WTC11 (cell line): ENCODE data around the gene DSG3. TPM values are rescaled to one million over a fixed set of nuclear protein-coding genes. Genes with fewer than 3 reads are reported as not detected.

Source experiments
- ATAC-seq: fragments of 200-7000 bp; cut with Tn5 transposase; 2 replicates; pipeline ENCODE4 v1.10.0; 2021; ENCODE audit warnings: mild to moderate bottlenecking, moderate library complexity
- CTCF ChIA-PET: fragments of 300-600 bp; sonication (Branson Sonifier 250); formaldehyde crosslinking; loops from one replicate; lab custom pipeline; 2021; ENCODE audit warnings: antibody characterized with exemption; lab: Charles Lee
- POLR2A ChIA-PET: fragments of 350-600 bp; sonication (Branson Sonifier 250); formaldehyde crosslinking; loops from one replicate; lab custom pipeline; 2021; ENCODE audit warnings: antibody characterized with exemption; lab: Charles Lee
- DNase-seq: peaks from one replicate; pipeline ENCODE4 v3.0.0; 2021; ENCODE audit warnings: low spot score
- H3K27ac Mint-ChIP-seq: 2 replicates; pipeline ENCODE4 v1.8.0; 2021; ENCODE audit warnings: mixed read lengths
- H3K27me3 Mint-ChIP-seq: 2 replicates; pipeline ENCODE4 v1.8.0; 2021; ENCODE audit warnings: low read depth, mild to moderate bottlenecking, moderate library complexity, mixed read lengths
- H3K36me3 Mint-ChIP-seq: 2 replicates; pipeline ENCODE4 v1.8.0; 2021; ENCODE audit warnings: mixed read lengths
- H3K4me1 Mint-ChIP-seq: 2 replicates; pipeline ENCODE4 v1.8.0; 2022; ENCODE audit warnings: mixed read lengths
- H3K4me3 Mint-ChIP-seq: 2 replicates; pipeline ENCODE4 v1.8.0; 2021; ENCODE audit warnings: mild to moderate bottlenecking, moderate library complexity, mixed read lengths
- H3K9me3 Mint-ChIP-seq: 2 replicates; pipeline ENCODE4 v1.8.0; 2021; ENCODE audit warnings: mixed read lengths
- CREM ChIP-seq: sonication (generic); formaldehyde crosslinking; IDR thresholded peaks from 2 replicates; pipeline ENCODE4 v1.8.1; 2022; ENCODE audit warnings: mild to moderate bottlenecking, missing genetic modification reagents, moderate library complexity
- E2F1 ChIP-seq: sonication (generic); formaldehyde crosslinking; IDR thresholded peaks from 2 replicates; pipeline ENCODE4 v1.8.0; 2022; ENCODE audit warnings: mild to moderate bottlenecking, missing genetic modification reagents
- ELF4 ChIP-seq: sonication (generic); formaldehyde crosslinking; IDR thresholded peaks from 2 replicates; pipeline ENCODE4 v1.8.1; 2022; ENCODE audit warnings: low read depth, mild to moderate bottlenecking, moderate library complexity, missing genetic modification reagents
- ERG ChIP-seq: fragments of 250-450 bp; sonication (Bioruptor Pico); IDR thresholded peaks from 2 replicates; pipeline ENCODE4 v1.8.0; 2021; ENCODE audit warnings: mild to moderate bottlenecking
- ETV6 ChIP-seq: sonication (generic); formaldehyde crosslinking; IDR thresholded peaks from 2 replicates; pipeline ENCODE4 v1.8.1; 2022; ENCODE audit warnings: mild to moderate bottlenecking, missing genetic modification reagents
- GABPB1 ChIP-seq: sonication (generic); formaldehyde crosslinking; IDR thresholded peaks from 2 replicates; pipeline ENCODE4 v1.8.1; 2023; ENCODE audit warnings: mild to moderate bottlenecking, missing genetic modification reagents
- GTF2I ChIP-seq: fragments of 250-450 bp; sonication (Bioruptor Pico); conservative IDR thresholded peaks from 2 replicates; pipeline ENCODE4 v1.4.0; 2021; ENCODE audit warnings: mild to moderate bottlenecking
- HMGA2 ChIP-seq: fragments of 250-450 bp; sonication (Bioruptor Pico); IDR thresholded peaks from 2 replicates; pipeline ENCODE4 v1.4.0; 2021; ENCODE audit warnings: mild to moderate bottlenecking, moderate library complexity
- MXD4 ChIP-seq: fragments of 250-450 bp; sonication (Bioruptor Pico); IDR thresholded peaks from 2 replicates; pipeline ENCODE4 v1.8.0; 2021; ENCODE audit warnings: mild to moderate bottlenecking, moderate library complexity, borderline replicate concordance
- NR1H2 ChIP-seq: sonication (generic); formaldehyde crosslinking; IDR thresholded peaks from 2 replicates; pipeline ENCODE4 v1.9.0; 2021; ENCODE audit warnings: mild to moderate bottlenecking, moderate library complexity, missing genetic modification reagents
- NR2C2 ChIP-seq: sonication (generic); formaldehyde crosslinking; IDR thresholded peaks from 2 replicates; pipeline ENCODE4 v1.8.0; 2022; ENCODE audit warnings: mild to moderate bottlenecking, missing genetic modification reagents
- PREB ChIP-seq: sonication (generic); formaldehyde crosslinking; IDR thresholded peaks from 2 replicates; pipeline ENCODE4 v1.8.1; 2022; ENCODE audit warnings: mild to moderate bottlenecking, missing genetic modification reagents, moderate library complexity, borderline replicate concordance
- SP1 ChIP-seq: sonication (generic); formaldehyde crosslinking; conservative IDR thresholded peaks from 2 replicates; pipeline ENCODE4 v1.8.1; 2022; ENCODE audit warnings: missing genetic modification reagents
- TEAD1 ChIP-seq: sonication (generic); formaldehyde crosslinking; IDR thresholded peaks from 2 replicates; pipeline ENCODE4 v1.8.0; 2022; ENCODE audit warnings: mild to moderate bottlenecking, missing genetic modification reagents
- ZBTB21 ChIP-seq: sonication (generic); formaldehyde crosslinking; IDR thresholded peaks from 2 replicates; pipeline ENCODE4 v1.8.1; 2023; ENCODE audit warnings: mild to moderate bottlenecking, missing genetic modification reagents, borderline replicate concordance
- ZNF232 ChIP-seq: sonication (generic); formaldehyde crosslinking; IDR thresholded peaks from 2 replicates; pipeline ENCODE4 v1.8.0; 2022; ENCODE audit warnings: mild to moderate bottlenecking, missing genetic modification reagents
- ZNF263 ChIP-seq: sonication (generic); formaldehyde crosslinking; IDR thresholded peaks from 2 replicates; pipeline ENCODE4 v1.8.1; 2022; ENCODE audit warnings: low read depth, mild to moderate bottlenecking, moderate library complexity, missing genetic modification reagents
- ZNF425 ChIP-seq: fragments of 250-450 bp; sonication (Bioruptor Pico); conservative IDR thresholded peaks from 2 replicates; pipeline ENCODE4 v1.9.0; 2021; ENCODE audit warnings: mild to moderate bottlenecking
- total RNA-seq: library from RNA; stranded (reverse); gene quantifications from 3 replicates; pipeline ENCODE4 v1.2.3, GENCODE V29; 2021
- TF ChIP-seq, protein P1 (sequence below): sonication (generic); formaldehyde crosslinking; IDR thresholded peaks from 2 replicates; pipeline ENCODE4 v1.8.0; 2023; ENCODE audit warnings: missing genetic modification reagents
- TF ChIP-seq, protein P2 (sequence below): sonication (generic); formaldehyde crosslinking; IDR thresholded peaks from 2 replicates; pipeline ENCODE4 v1.8.0; 2022; ENCODE audit warnings: missing genetic modification reagents
- TF ChIP-seq, protein P3 (sequence below): sonication (generic); formaldehyde crosslinking; IDR thresholded peaks from 2 replicates; pipeline ENCODE4 v1.8.0; 2022; ENCODE audit warnings: mild to moderate bottlenecking, missing genetic modification reagents

The DSG3 gene
- total RNA-seq, 1 experiment from 2014 or later: 0.04 TPM

GRCh38 chr18:31426871-31427406 is 20.6 kb upstream of the DSG3 start:
- H3K27me3 Mint-ChIP-seq: no peaks in the 10 kb centered on the region; the same call in 1 of the 2 replicates
- DNase-seq (no peak), ATAC-seq (no peak)
- H3K27ac Mint-ChIP-seq: no peak overlapping the region
- TF ChIP-seq CREM (CRISPR knock-in tag) (no peak), ZBTB21 (no peak)
- H3K9me3 Mint-ChIP-seq: peaks cover 5% of the 10 kb centered on the region; the same call in 1 of the 2 replicates
- POLR2A ChIA-PET: no interaction called here
- no peak overlapping the region for H3K4me3 Mint-ChIP-seq
- no peaks in the 10 kb centered on the region for H3K36me3 Mint-ChIP-seq
- CTCF ChIA-PET: interaction anchor here (1.5 kb wide), 1 partner anchor 184 kb away, joined by 3 read pairs; no protein-coding TSS in a partner anchor
- H3K4me1 Mint-ChIP-seq: peaks cover 17% of the 10 kb centered on the region

DNA sequence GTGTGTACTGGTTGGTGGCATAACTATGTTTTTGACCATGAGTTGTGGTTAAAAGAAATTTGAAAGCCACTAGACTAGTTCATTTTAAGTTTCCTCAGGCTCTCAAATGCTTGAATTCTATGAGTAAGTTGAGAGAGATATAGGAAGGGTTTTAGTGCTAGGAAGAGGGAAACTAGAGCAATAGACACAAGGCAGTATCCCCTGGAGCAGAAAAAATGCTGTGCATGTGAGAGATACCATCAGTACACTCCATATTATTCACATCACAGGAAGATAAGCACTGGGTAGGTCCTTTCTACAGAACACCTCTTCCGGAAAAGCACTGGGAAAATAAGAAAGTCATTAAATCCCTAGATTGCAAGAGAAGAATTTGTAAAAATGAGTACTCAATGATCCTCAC is 19.3 kb upstream of the DSG3 start:
- POLR2A ChIA-PET: no interaction called here
- Mint-ChIP-seq H3K4me1 (peaks cover 17% of the 10 kb centered on the region), H3K27ac (no peak overlapping the region), H3K36me3 (peaks cover 4% of the 10 kb centered on the region; the same call in 1 of the 2 replicates), H3K4me3 (no peak overlapping the region)
- DNase-seq (no peak), ATAC-seq (no peak)
- TF ChIP-seq, protein P1, sequence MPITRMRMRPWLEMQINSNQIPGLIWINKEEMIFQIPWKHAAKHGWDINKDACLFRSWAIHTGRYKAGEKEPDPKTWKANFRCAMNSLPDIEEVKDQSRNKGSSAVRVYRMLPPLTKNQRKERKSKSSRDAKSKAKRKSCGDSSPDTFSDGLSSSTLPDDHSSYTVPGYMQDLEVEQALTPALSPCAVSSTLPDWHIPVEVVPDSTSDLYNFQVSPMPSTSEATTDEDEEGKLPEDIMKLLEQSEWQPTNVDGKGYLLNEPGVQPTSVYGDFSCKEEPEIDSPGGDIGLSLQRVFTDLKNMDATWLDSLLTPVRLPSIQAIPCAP (CRISPR knock-in tag): no peak
- no peak for TF ChIP-seq MXD4 (CRISPR knock-in tag)
- no peak for TF ChIP-seq GTF2I (CRISPR knock-in tag)
- TF ChIP-seq ERG (CRISPR knock-in tag): no peak
- no peak for TF ChIP-seq GABPB1 (CRISPR knock-in tag)
- no peak for TF ChIP-seq ZNF263 (CRISPR knock-in tag)
- no peak for TF ChIP-seq PREB
- no peak for TF ChIP-seq NR1H2 (CRISPR knock-in tag)
- TF ChIP-seq ELF4 (CRISPR knock-in tag): no peak
- no peak for TF ChIP-seq HMGA2 (CRISPR knock-in tag)
- no peak for TF ChIP-seq NR2C2
- TF ChIP-seq TEAD1: no peak
- TF ChIP-seq SP1 (CRISPR knock-in tag): no peak
- TF ChIP-seq, protein P2, sequence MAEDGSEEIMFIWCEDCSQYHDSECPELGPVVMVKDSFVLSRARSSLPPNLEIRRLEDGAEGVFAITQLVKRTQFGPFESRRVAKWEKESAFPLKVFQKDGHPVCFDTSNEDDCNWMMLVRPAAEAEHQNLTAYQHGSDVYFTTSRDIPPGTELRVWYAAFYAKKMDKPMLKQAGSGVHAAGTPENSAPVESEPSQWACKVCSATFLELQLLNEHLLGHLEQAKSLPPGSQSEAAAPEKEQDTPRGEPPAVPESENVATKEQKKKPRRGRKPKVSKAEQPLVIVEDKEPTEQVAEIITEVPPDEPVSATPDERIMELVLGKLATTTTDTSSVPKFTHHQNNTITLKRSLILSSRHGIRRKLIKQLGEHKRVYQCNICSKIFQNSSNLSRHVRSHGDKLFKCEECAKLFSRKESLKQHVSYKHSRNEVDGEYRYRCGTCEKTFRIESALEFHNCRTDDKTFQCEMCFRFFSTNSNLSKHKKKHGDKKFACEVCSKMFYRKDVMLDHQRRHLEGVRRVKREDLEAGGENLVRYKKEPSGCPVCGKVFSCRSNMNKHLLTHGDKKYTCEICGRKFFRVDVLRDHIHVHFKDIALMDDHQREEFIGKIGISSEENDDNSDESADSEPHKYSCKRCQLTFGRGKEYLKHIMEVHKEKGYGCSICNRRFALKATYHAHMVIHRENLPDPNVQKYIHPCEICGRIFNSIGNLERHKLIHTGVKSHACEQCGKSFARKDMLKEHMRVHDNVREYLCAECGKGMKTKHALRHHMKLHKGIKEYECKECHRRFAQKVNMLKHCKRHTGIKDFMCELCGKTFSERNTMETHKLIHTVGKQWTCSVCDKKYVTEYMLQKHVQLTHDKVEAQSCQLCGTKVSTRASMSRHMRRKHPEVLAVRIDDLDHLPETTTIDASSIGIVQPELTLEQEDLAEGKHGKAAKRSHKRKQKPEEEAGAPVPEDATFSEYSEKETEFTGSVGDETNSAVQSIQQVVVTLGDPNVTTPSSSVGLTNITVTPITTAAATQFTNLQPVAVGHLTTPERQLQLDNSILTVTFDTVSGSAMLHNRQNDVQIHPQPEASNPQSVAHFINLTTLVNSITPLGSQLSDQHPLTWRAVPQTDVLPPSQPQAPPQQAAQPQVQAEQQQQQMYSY (CRISPR knock-in tag): no peak
- TF ChIP-seq, protein P3, sequence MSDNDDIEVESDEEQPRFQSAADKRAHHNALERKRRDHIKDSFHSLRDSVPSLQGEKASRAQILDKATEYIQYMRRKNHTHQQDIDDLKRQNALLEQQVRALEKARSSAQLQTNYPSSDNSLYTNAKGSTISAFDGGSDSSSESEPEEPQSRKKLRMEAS (CRISPR knock-in tag): no peak
- TF ChIP-seq ZNF232: no peak
- no peak for TF ChIP-seq E2F1 (CRISPR knock-in tag)
- TF ChIP-seq ZNF425 (CRISPR knock-in tag): no peak
- no peak for TF ChIP-seq ETV6
- TF ChIP-seq, all 79 proteins: peak for 0
- Mint-ChIP-seq H3K9me3 (peaks cover 17% of the 10 kb centered on the region), H3K27me3 (no peaks in the 10 kb centered on the region; the same call in 1 of the 2 replicates)
- CTCF ChIA-PET: no interaction called here
